Keratinocyte (primary cell): Measurements from ENCODE around the gene MZB1. TPM values are rescaled to one million over a fixed set of nuclear protein-coding genes. Genes with fewer than 3 reads are reported as not detected.
A peak's percentile ranks its signal among the peaks of the same experiment; 100 is the strongest.

Source experiments
- DNase-seq: peaks from one replicate; pipeline ENCODE4 v3.0.0-alpha.2; 2011; ENCODE audit warnings: low read depth, missing footprints, low spot score
- FAIRE-seq: peaks from 2 replicates; lab custom pipeline; 2011; peaks lifted over from hg19 to GRCh38; lab: Jason Lieb, UNC
- H2AFZ ChIP-seq: 2 replicates; pipeline ENCODE4 v1.6.0; 2012; ENCODE audit warnings: low read length, control low read depth, inconsistent platforms; ENCODE audit not compliant: control insufficient read depth
- H3K27ac ChIP-seq: 2 replicates; pipeline ENCODE4 v1.5.1; 2011; ENCODE audit warnings: low read length; ENCODE audit not compliant: control insufficient read depth, insufficient read depth
- H3K27me3 ChIP-seq: 3 replicates; pipeline ENCODE4 v1.6.0; 2011; ENCODE audit warnings: low read length; ENCODE audit not compliant: control insufficient read depth, insufficient read depth; ENCODE audit errors: extremely low read depth
- H3K36me3 ChIP-seq, 2 experiments: 2 replicates in 1 of 2; 3 replicates in 1 of 2; pipeline ENCODE4 v1.5.1; 2011; ENCODE audit warnings: low read length in 2 of 2, mild to moderate bottlenecking in 1 of 2; ENCODE audit not compliant: control insufficient read depth in 2 of 2, insufficient read depth in 2 of 2; ENCODE audit errors: extremely low read depth in 1 of 2
- H3K4me1 ChIP-seq: 3 replicates; pipeline ENCODE4 v1.5.1; 2011; ENCODE audit warnings: low read length; ENCODE audit not compliant: control insufficient read depth, insufficient read depth; ENCODE audit errors: extremely low read depth
- H3K4me2 ChIP-seq: 3 replicates; pipeline ENCODE4 v1.6.0; 2011; ENCODE audit warnings: low read depth, low read length; ENCODE audit not compliant: control insufficient read depth, insufficient read depth; ENCODE audit errors: extremely low read depth
- H3K4me3 ChIP-seq, 3 experiments: fragments of 200-600 bp in 1 of 3; sonication (generic) in 1 of 3; 2 replicates in 2 of 3; 3 replicates in 1 of 3; pipeline ENCODE4 v1.5.1; 2011 to 2016; ENCODE audit warnings: low read length in 3 of 3, mild to moderate bottlenecking in 3 of 3, control low read depth in 2 of 3, inconsistent platforms in 1 of 3, low read depth in 1 of 3, mixed read lengths in 1 of 3, mixed run types in 1 of 3, moderate library complexity in 1 of 3; ENCODE audit not compliant: control insufficient read depth in 2 of 3, insufficient read depth in 2 of 3; ENCODE audit errors: extremely low read depth in 1 of 3
- H3K79me2 ChIP-seq: 2 replicates; pipeline ENCODE4 v1.6.0; 2012; ENCODE audit warnings: low read length; ENCODE audit not compliant: control insufficient read depth, insufficient read depth
- H3K9ac ChIP-seq: 3 replicates; pipeline ENCODE4 v1.6.0; 2011; ENCODE audit warnings: low read length; ENCODE audit not compliant: control insufficient read depth, insufficient read depth; ENCODE audit errors: extremely low read depth
- H3K9me1 ChIP-seq: 3 replicates; pipeline ENCODE4 v1.6.0; 2011; ENCODE audit warnings: low read length; ENCODE audit not compliant: control insufficient read depth, insufficient read depth; ENCODE audit errors: extremely low read depth
- H3K9me3 ChIP-seq: 2 replicates; pipeline ENCODE4 v1.5.1; 2012; ENCODE audit warnings: low read depth, low read length; ENCODE audit not compliant: control insufficient read depth
- H4K20me1 ChIP-seq: 3 replicates; pipeline ENCODE4 v1.6.0; 2011; ENCODE audit warnings: low read length; ENCODE audit not compliant: control insufficient read depth, insufficient read depth; ENCODE audit errors: extremely low read depth
- CTCF ChIP-seq, 3 experiments: IDR thresholded peaks in 1 of 3; conservative IDR thresholded peaks in 1 of 3; optimal IDR thresholded peaks in 1 of 3; 2 replicates in 2 of 3; 3 replicates in 1 of 3; pipeline versions ENCODE3 to v1.5.1; 2011; ENCODE audit warnings: low read length in 3 of 3, mild to moderate bottlenecking in 3 of 3, moderate library complexity in 2 of 3, control low read depth in 1 of 3, inconsistent platforms in 1 of 3; ENCODE audit not compliant: insufficient read depth in 2 of 3; ENCODE audit errors: extremely low read depth in 1 of 3
- EZH2 ChIP-seq: IDR thresholded peaks from one replicate; pipeline ENCODE4 v1.6.1; 2012; ENCODE audit warnings: inconsistent platforms, mild to moderate bottlenecking, low read length, moderate library complexity
- dilution Hi-C: fragments of 300-500 bp; cut with MboI; formaldehyde crosslinking; loops from one replicate; pipeline ENCODE4 v1.7.0; 2020; ENCODE audit warnings: low sequenced_read_pairs; ENCODE audit not compliant: extremely low pct_ligation_motif_present
- polyA plus RNA-seq, 5 experiments: library from polyadenylated mRNA; depleted of rRNA in 3 of 5; stranded (reverse) in 3 of 5; stranded (forward) in 1 of 5; unstranded in 1 of 5; fragments of >200 nt; gene quantifications; 1 replicate in 1 of 5; 2 replicates in 3 of 5; 3 replicates in 1 of 5; pipeline versions ENCODE4 v1.2.1 to v1.2.3, GENCODE V29; 2011 to 2012; ENCODE audit warnings: missing spikeins in 2 of 5, low read depth in 1 of 5, low replicate concordance in 1 of 5

Gene MZB1
- polyA plus RNA-seq, 1 donor (not counting 4 experiments of a cell fraction or from before 2014, with no cell fraction given): not detected

GRCh38 chr5:139416651-139417050 is 26.9 kb upstream of the MZB1 start:
- H2AFZ ChIP-seq: no peak overlapping the region
- no peak overlapping the region for H3K9ac ChIP-seq
- dilution Hi-C loops: no loop called here
- no peak overlapping the region for H3K4me3 ChIP-seq
- FAIRE-seq (no peak), DNase-seq (no peak)
- peaks cover 0 to 2% of the 10 kb centered on the region in 2 experiments for H3K36me3 ChIP-seq
- H3K27ac ChIP-seq: no peak overlapping the region
- no peaks in the 10 kb centered on the region for H3K9me3 ChIP-seq
- no peak overlapping the region for H3K4me2 ChIP-seq
- H3K27me3 ChIP-seq: no peaks in the 10 kb centered on the region
- H3K4me1 ChIP-seq: peaks cover 34% of the 10 kb centered on the region
- TF ChIP-seq EZH2: no peak
- TF ChIP-seq CTCF (optimal IDR thresholded peaks at IDR 0.05 in 1 of 3, IDR thresholded peaks at IDR 0.05 in 1 of 3, conservative IDR thresholded peaks at IDR 0.05 in 1 of 3; ENCODE audit: extremely low read depth in 1 of 3, insufficient read depth in 2 of 3, low read length in 3 of 3): no peak
- no peaks in the 10 kb centered on the region for H3K79me2 ChIP-seq
- H3K9me1 ChIP-seq: no peaks in the 10 kb centered on the region
- no peaks in the 10 kb centered on the region for H4K20me1 ChIP-seq

- TF ChIP-seq CTCF (optimal IDR thresholded peaks at IDR 0.05 in 1 of 3, IDR thresholded peaks at IDR 0.05 in 1 of 3, conservative IDR thresholded peaks at IDR 0.05 in 1 of 3; ENCODE audit: extremely low read depth in 1 of 3, insufficient read depth in 2 of 3, low read length in 3 of 3) (no peak), EZH2 (no peak)
Observed at GRCh38 chr5:139415869-139416268, 26.2 kb upstream of the MZB1 start.

More at GRCh38 chr5:139415869-139416268, 26.2 kb upstream of the MZB1 start:
- H3K36me3 ChIP-seq: peaks cover 0 to 2% of the 10 kb centered on the region in 2 experiments
- peak overlapping the region; percentile 23 for H3K4me2 ChIP-seq
- no peaks in the 10 kb centered on the region for H3K79me2 ChIP-seq
- dilution Hi-C loops: no loop called here
- H3K4me1 ChIP-seq: peaks cover 34% of the 10 kb centered on the region
- H3K27me3 ChIP-seq: no peaks in the 10 kb centered on the region
- no peaks in the 10 kb centered on the region for H3K9me1 ChIP-seq
- peak overlapping the region; percentile 38 for H2AFZ ChIP-seq
- no peaks in the 10 kb centered on the region for H3K9me3 ChIP-seq
- peak overlapping the region in 1 of 3 experiments; percentile 1 for H3K4me3 ChIP-seq
- DNase-seq: no peak
- FAIRE-seq: no peak
- H3K9ac ChIP-seq: no peak overlapping the region
- peak overlapping the region; percentile 84 for H3K27ac ChIP-seq
- H4K20me1 ChIP-seq: no peaks in the 10 kb centered on the region
